Stomach smooth muscle (tissue), 2 donors: ENCODE measurements around the gene PRUNE2.

Experiments
- H3K27ac ChIP-seq: one replicate; pipeline ENCODE4 v1.7.0; 2013; ENCODE audit warnings: mild to moderate bottlenecking, low read length, inconsistent platforms
- H3K27me3 ChIP-seq, 2 donors: one replicate each; pipeline ENCODE4 v1.7.0; 2013; ENCODE audit warnings: low read length in 2 of 2; ENCODE audit not compliant: insufficient read depth in 2 of 2, control insufficient read depth in 1 of 2
- H3K36me3 ChIP-seq, 2 donors: one replicate each; pipeline ENCODE4 v1.7.0; 2013; ENCODE audit warnings: low read length in 2 of 2; ENCODE audit not compliant: control insufficient read depth in 2 of 2, insufficient read depth in 2 of 2
- H3K4me1 ChIP-seq: one replicate; pipeline ENCODE4 v1.7.0; 2013; ENCODE audit warnings: low read length; ENCODE audit not compliant: control insufficient read depth, insufficient read depth
- H3K4me3 ChIP-seq, 2 donors: one replicate each; pipeline ENCODE4 v1.7.0; 2013; ENCODE audit warnings: low read length in 2 of 2
- H3K9ac ChIP-seq, 2 donors: one replicate each; pipeline ENCODE4 v1.7.0; 2013; ENCODE audit warnings: low read length in 2 of 2, mild to moderate bottlenecking in 1 of 2
- H3K9me3 ChIP-seq, 2 donors: one replicate each; pipeline ENCODE4 v1.7.0; 2013; ENCODE audit warnings: low read length in 2 of 2; ENCODE audit not compliant: control insufficient read depth in 2 of 2
- donor health status: healthy.
- donor health status: Pancreatic carcinoma.

The PRUNE2 gene

DNA sequence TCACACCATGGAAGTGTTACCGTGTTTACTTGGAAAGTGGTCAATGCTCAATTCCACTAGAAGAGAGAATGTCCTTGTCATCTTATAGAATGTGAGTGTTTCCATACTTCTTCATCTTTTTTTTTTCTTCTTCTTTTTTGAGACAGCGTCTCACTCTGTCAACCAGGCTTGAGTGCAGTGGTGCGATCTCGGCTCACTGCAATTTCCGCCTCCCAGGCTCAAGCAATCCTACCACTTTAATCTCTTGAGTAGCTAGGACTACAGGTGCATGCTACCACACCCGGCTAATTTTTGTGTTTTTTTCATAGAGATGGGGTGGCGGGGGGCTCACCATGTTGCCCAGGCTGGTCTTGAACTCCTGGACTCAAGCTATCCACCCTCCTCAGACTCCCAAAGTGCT is 278.9 kb downstream of the PRUNE2 start:
- H3K36me3 ChIP-seq, result peaks cover 39 to 40% of the 10 kb centered on the region in 2 donors
- H3K27me3 ChIP-seq, result no peaks in the 10 kb centered on the region
- no peaks in the 10 kb centered on the region for H3K9me3 ChIP-seq
- no peak overlapping the region for H3K4me3 ChIP-seq
- H3K9ac ChIP-seq, result no peak overlapping the region
- no peaks in the 10 kb centered on the region for H3K4me1 ChIP-seq
- H3K27ac ChIP-seq, result no peak overlapping the region

DNA sequence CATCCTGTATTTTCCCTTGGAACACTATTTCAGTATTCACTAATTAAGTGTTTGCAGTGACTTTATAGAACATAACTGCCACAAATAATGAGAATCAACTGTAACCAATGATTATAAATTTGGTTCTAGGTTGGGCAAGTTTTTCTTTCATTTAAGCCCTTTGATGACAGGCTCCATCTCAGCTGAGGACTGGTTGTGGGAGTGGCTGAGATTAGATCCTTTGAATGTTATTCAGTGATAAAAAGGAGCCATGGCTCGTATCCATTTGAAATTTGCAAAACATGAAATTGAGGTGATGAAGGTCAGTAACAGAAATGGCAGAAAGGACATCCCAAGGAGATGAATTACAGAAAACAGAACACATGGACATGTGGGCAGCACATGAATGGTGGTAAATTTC is 279.8 kb downstream of the PRUNE2 start:
- Histone ChIP-seq H3K4me3 (no peak overlapping the region), H3K9me3 (no peaks in the 10 kb centered on the region), H3K27ac (no peak overlapping the region), H3K27me3 (no peaks in the 10 kb centered on the region), H3K4me1 (no peaks in the 10 kb centered on the region), H3K36me3 (peaks cover 30 to 32% of the 10 kb centered on the region in 2 donors), H3K9ac (no peak overlapping the region)

DNA sequence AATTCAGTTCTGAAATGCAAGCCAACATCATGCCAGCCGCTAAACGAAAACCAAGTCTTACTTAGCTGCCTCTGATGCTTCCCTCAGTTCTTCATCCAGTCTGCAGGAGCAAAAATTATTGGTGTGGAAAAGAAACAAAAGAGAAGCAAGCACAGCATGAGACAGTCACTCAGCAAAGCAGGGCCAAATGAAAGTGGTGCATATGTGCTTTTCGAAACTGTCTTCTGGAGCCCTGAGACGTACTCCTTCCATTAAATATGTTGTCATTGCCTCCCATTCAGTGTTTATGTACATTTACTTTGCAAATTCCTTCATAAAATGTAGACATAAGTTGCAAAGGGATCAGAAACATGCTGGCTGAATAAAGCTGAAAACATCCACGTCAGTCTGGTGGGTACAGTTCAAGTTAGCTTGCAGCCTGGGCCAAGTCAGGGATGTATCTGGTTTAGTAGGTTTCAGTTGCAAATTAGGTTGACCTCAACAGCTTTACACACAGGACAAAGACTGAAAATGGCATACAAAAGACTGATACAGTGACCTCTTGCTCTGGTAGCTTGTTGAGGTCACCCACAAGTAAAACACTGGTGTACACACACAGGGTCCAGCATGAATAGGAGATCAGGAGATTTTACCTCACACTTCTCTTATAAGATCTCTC is 281.4 kb downstream of the PRUNE2 start:
- Histone ChIP-seq H3K4me1 (no peaks in the 10 kb centered on the region), H3K9ac (no peak overlapping the region), H3K27ac (no peak overlapping the region), H3K4me3 (no peak overlapping the region), H3K36me3 (peaks cover 25 to 27% of the 10 kb centered on the region in 2 donors), H3K27me3 (no peaks in the 10 kb centered on the region), H3K9me3 (no peaks in the 10 kb centered on the region)

DNA sequence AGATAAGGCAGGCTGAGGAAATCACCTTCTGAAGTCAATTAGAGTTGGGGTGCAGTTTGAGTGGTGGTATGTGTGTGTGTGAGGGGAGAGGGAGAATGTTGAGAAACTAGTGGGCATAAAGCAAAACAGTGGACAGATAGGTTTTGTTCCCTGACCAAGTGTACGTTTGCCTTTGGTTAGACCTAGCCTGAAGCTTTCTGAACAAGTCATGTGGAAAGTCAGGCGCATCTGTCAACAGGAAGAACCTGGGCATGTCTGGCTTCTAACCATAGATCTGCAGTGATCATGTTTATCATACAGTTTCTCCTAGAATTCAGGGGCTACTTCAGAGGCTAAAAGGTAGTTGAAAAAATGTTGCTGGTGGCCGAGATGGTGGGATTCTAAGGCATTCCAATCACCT is 284.9 kb downstream of the PRUNE2 start:
- peaks cover 18 to 23% of the 10 kb centered on the region in 2 donors for H3K36me3 ChIP-seq
- no peaks in the 10 kb centered on the region for H3K9me3 ChIP-seq
- H3K27me3 ChIP-seq, result no peaks in the 10 kb centered on the region

DNA sequence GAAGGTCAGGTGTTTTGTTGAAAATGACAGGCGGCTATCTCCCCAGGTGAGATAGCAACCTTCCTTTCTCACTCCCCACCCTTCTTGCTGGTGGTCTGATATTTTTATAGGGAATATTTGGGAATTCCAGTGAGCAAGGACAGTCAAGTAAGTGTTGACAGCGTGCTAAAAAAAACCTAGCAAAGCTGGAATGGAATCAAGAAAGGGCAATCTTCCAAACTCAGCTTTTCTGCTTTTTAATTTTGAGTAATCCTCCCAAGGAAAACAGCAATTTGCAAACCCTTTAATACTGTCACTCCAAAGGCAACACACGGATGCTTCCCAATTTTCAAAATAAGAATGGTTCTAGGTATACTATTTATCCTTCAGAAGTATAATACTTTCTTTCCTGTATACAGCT is 285.3 kb downstream of the PRUNE2 start:
- Histone ChIP-seq H3K9me3 (no peaks in the 10 kb centered on the region), H3K36me3 (peaks cover 18 to 23% of the 10 kb centered on the region in 2 donors), H3K27ac (no peak overlapping the region), H3K27me3 (no peaks in the 10 kb centered on the region), H3K4me1 (no peaks in the 10 kb centered on the region), H3K9ac (no peak overlapping the region), H3K4me3 (no peak overlapping the region)

More for the DNA sequence above, 284.9 kb downstream of the PRUNE2 start:
- H3K27ac ChIP-seq, result no peak overlapping the region
- H3K4me1 ChIP-seq, result no peaks in the 10 kb centered on the region
- no peak overlapping the region for H3K9ac ChIP-seq
- no peak overlapping the region for H3K4me3 ChIP-seq

DNA sequence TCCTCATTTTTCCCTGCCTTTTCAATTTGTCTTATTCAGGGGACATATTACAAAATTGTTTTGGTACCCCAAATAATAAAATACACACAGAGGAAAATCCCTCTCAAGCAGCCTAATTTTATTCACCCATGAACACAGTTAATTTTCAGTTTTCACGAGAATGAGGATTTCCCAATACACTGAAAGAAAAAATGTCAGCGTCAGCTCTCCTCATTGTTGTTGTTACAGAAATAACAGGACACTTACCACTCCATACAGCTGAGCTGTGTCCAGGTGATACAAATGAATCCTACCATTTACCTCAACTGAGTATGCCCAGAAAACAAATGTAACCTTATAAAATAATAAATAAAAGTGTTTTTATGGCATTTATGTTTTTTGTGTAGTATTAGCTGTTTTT is 286.3 kb downstream of the PRUNE2 start:
- Histone ChIP-seq H3K36me3 (peaks cover 14 to 17% of the 10 kb centered on the region in 2 donors), H3K27me3 (no peaks in the 10 kb centered on the region), H3K4me1 (no peaks in the 10 kb centered on the region), H3K4me3 (no peak overlapping the region), H3K9me3 (no peaks in the 10 kb centered on the region), H3K9ac (no peak overlapping the region), H3K27ac (no peak overlapping the region)

DNA sequence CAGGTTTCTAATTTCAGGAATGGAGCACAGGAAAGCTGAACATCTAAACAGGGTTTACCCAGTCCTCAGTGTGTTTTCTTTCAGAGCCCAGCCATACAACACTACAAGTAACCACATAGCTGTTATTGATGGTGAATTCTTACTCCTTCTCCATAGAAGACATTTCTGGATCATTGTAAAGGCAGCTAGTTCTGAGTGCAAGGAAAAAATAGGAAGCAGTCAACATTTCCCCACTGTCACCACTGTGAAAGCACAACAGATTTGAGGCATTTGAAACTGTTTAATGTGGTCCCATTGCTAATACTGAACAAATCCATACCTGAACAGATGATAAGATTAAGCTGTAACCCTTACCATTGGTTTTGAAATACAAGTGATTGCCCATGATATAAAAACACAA is 286.7 kb downstream of the PRUNE2 start:
- no peaks in the 10 kb centered on the region for H3K9me3 ChIP-seq
- no peaks in the 10 kb centered on the region for H3K27me3 ChIP-seq
- peaks cover 9 to 12% of the 10 kb centered on the region in 2 donors for H3K36me3 ChIP-seq
- H3K27ac ChIP-seq, result no peak overlapping the region
- H3K4me3 ChIP-seq, result no peak overlapping the region
- H3K4me1 ChIP-seq, result no peaks in the 10 kb centered on the region
- H3K9ac ChIP-seq, result no peak overlapping the region

DNA sequence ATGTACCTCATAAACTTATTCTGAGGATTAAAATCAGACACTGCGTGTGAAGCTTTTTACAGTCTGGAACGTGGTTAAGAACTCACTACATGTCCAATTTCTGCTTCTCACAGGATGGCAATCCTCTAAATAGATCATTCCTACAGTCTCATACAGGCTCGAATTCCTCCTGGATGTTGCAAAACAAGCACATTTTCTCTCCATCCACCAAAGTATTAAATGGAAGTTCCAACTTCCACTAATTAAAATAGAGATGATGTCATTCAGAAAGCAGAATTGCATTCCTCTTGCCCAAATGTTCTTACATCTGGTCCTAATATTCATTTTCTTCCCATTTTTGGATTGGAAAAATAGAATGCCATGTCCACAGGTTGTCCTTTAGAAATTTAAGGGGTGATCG is 287.2 kb downstream of the PRUNE2 start:
- H3K9me3 ChIP-seq, result no peaks in the 10 kb centered on the region
- H3K27ac ChIP-seq, result no peak overlapping the region
- no peak overlapping the region for H3K9ac ChIP-seq
- H3K36me3 ChIP-seq, result peaks cover 6 to 8% of the 10 kb centered on the region in 2 donors
- H3K27me3 ChIP-seq, result no peaks in the 10 kb centered on the region
- no peak overlapping the region for H3K4me3 ChIP-seq
- H3K4me1 ChIP-seq, result no peaks in the 10 kb centered on the region

DNA sequence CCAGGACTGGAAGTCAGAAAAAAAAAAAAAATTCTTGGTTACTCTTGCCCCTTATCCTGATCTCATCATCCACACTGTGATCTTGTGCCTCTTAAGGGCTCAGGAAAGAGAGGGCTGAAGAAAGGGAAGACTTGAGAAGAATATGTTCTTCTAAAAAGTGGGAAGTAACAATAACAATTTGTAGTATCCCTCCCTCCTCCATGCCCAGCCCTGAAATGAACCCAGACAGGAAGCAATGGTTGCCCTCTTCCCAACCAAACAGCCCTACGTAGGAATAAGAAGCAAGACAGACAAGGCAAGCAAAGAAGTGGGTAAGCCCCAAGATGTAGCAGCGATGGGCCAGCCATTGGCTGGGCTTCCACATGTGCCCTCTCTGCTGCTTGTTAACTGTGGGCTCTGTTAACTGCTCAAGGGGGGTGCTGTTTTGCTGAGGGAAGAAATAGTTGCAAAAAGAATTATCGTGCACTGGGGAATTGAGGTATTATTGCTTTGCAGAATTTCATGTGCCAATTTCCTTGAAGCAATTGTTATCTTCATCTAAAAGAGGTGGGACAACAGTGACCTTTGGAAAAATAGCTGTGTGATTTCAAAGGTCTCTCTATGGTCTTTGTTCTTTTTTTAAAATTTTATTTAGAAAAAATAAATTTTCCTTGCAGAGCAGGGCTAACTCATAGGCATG is 288.3 kb downstream of the PRUNE2 start:
- Histone ChIP-seq H3K9me3 (no peaks in the 10 kb centered on the region), H3K9ac (no peak overlapping the region), H3K4me1 (no peaks in the 10 kb centered on the region), H3K36me3 (peaks cover 6 to 8% of the 10 kb centered on the region in 2 donors), H3K4me3 (no peak overlapping the region), H3K27me3 (no peaks in the 10 kb centered on the region), H3K27ac (no peak overlapping the region)

DNA sequence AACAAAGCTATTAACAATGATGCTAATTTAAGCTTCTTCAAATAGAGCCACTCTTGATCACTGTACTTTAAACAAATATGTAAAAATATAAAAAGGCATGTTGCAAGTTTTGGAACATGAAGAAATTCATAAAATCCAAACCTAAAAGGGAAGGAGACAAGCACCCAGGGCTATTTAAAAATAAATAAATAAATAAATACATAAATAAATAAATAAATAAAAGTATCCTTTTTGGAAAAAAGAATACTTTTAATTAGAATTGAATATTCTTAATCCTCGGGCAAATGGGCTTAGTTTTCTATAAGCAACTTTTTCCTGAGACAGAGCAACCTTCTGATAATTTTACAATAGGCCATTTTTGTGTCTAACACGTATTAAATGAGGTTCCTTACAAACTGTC is 289.1 kb downstream of the PRUNE2 start:
- Histone ChIP-seq H3K27me3 (no peaks in the 10 kb centered on the region), H3K27ac (no peak overlapping the region), H3K4me1 (no peaks in the 10 kb centered on the region), H3K36me3 (peaks cover 6 to 8% of the 10 kb centered on the region in 2 donors), H3K9ac (no peak overlapping the region), H3K4me3 (no peak overlapping the region), H3K9me3 (no peaks in the 10 kb centered on the region)

DNA sequence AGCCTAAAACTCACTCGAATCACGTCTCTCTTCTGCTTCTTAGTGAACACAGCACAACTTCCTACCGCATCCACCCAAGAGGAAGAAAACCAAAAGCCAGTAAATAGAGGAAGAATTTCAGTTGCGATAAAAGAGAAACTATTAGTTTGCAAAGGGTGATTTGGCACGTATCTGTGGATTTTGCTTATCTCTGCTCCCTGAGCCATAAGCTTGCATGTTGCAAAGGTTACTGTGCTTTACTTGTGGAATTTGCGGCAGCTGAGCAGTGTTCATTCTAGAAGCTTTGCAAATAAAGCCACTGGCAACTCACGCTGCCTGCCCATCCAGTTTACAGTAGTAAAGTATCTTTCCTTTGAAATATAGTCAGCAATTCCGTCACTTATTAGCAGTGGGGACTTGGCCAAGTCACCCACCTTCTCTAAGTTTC is 290.7 kb downstream of the PRUNE2 start:
- Histone ChIP-seq H3K9ac (no peak overlapping the region), H3K9me3 (no peaks in the 10 kb centered on the region), H3K27me3 (no peaks in the 10 kb centered on the region), H3K4me3 (no peak overlapping the region), H3K4me1 (no peaks in the 10 kb centered on the region), H3K36me3 (peaks cover 6 to 8% of the 10 kb centered on the region in 2 donors), H3K27ac (no peak overlapping the region)
